ENCODE data around the gene ATG16L2. TPM values are rescaled to one million over a fixed set of nuclear protein-coding genes. Genes with fewer than 3 reads are reported as not detected.

The ATG16L2 gene
- total RNA-seq, 1 experiment from 2014 or later, result 17.3 TPM

DNA sequence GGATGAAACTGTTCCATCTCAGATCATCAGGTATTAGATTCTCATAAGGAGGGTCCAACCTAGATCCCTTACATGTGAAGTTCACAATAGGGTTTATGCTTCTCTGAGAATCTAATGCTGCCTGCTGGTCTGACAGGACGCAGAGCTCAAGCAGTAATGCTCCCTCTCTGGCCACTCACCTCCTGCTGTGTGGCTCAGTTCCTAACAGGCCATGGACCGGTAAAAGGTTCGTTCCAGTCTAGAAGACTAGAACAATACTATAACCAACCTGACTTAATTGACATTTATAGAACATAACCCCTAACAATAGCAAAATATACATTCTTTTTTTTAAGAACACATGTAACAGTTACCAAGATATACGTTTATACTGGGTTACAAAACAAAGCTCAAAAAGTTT is 45.8 kb downstream of the ATG16L2 start:
- Histone ChIP-seq H3K14ac (ENCODE audit: insufficient read depth, low read length) (no peak overlapping the region), H3K9ac (ENCODE audit: extremely low read depth, insufficient read length, low read length) (no peak overlapping the region), H3K23ac (ENCODE audit: insufficient read length, low read depth, low read length) (no peak overlapping the region), H3K4me2 (ENCODE audit: insufficient read depth, insufficient read length, low read length) (no peak overlapping the region), H2BK20ac (ENCODE audit: low read depth, low read length, poor library complexity, severe bottlenecking) (no peak overlapping the region), H3K79me1 (ENCODE audit: insufficient read depth, low read depth, low read length, poor library complexity, severe bottlenecking) (no peaks in the 10 kb centered on the region), H3K4me1 (ENCODE audit: insufficient read depth, low read length) (no peaks in the 10 kb centered on the region), H3K4ac (ENCODE audit: low read depth, low read length) (no peak overlapping the region), H3K27ac (ENCODE audit: insufficient read length, low read depth, low read length) (no peak overlapping the region), H3K23me2 (ENCODE audit: insufficient read length, low read depth, low read length, poor library complexity, severe bottlenecking) (no peaks in the 10 kb centered on the region), H3K9me3 (ENCODE audit: control insufficient read depth, low read depth, low read length) (no peaks in the 10 kb centered on the region), H3K56ac (ENCODE audit: insufficient read length, low read depth, low read length) (no peak overlapping the region), H3K27me3 (ENCODE audit: insufficient read depth, low read length) (no peaks in the 10 kb centered on the region), H4K91ac (ENCODE audit: insufficient read length, low read depth, low read length) (no peak overlapping the region), H3K18ac (ENCODE audit: insufficient read length, low read depth, low read length) (no peak overlapping the region), H3T11ph (ENCODE audit: low read length) (no peak overlapping the region), H2AFZ (ENCODE audit: low read length) (no peak overlapping the region), H2AK5ac (ENCODE audit: insufficient read length, low read length) (no peak overlapping the region), H3K79me2 (ENCODE audit: insufficient read depth, low read length) (no peaks in the 10 kb centered on the region), H4K5ac (ENCODE audit: insufficient read length, low read depth, low read length) (no peak overlapping the region), H4K8ac (replicated peaks; ENCODE audit: insufficient read length, low read depth, low read length) (no peak overlapping the region), H2BK12ac (ENCODE audit: insufficient read length, low read depth, low read length) (no peak overlapping the region), H2BK5ac (ENCODE audit: insufficient read length, low read length) (no peak overlapping the region), H2BK15ac (ENCODE audit: low read depth, low read length) (no peak overlapping the region), H4K20me1 (ENCODE audit: control insufficient read depth, insufficient read depth, insufficient read length) (no peaks in the 10 kb centered on the region), H2BK120ac (ENCODE audit: low read depth, low read length, poor library complexity, severe bottlenecking) (no peak overlapping the region)
- TF ChIP-seq, protein P1, sequence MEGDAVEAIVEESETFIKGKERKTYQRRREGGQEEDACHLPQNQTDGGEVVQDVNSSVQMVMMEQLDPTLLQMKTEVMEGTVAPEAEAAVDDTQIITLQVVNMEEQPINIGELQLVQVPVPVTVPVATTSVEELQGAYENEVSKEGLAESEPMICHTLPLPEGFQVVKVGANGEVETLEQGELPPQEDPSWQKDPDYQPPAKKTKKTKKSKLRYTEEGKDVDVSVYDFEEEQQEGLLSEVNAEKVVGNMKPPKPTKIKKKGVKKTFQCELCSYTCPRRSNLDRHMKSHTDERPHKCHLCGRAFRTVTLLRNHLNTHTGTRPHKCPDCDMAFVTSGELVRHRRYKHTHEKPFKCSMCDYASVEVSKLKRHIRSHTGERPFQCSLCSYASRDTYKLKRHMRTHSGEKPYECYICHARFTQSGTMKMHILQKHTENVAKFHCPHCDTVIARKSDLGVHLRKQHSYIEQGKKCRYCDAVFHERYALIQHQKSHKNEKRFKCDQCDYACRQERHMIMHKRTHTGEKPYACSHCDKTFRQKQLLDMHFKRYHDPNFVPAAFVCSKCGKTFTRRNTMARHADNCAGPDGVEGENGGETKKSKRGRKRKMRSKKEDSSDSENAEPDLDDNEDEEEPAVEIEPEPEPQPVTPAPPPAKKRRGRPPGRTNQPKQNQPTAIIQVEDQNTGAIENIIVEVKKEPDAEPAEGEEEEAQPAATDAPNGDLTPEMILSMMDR (conservative IDR thresholded peaks at IDR 0.05), result no peak
- Mint-ChIP-seq H3K27ac (no peak overlapping the region), H3K9me3 (no peaks in the 10 kb centered on the region), H3K36me3 (ENCODE audit: insufficient read depth in 1 of 3, low read depth in 3 of 3) (no peaks in the 10 kb centered on the region), H3K27me3 (ENCODE audit: low read depth) (no peaks in the 10 kb centered on the region), H3K4me1 (peaks cover 11 to 13% of the 10 kb centered on the region in 2 experiments), H3K4me3 (no peak overlapping the region)
- no CpG with 5 or more reads among the region's 4 CpGs for WGBS (ENCODE audit: extremely low coverage, insufficient read length, low lambda C conversion rate)
- DNase-seq, result no peak
